ENCODE data around the gene NET1. TPM values are rescaled to one million over a fixed set of nuclear protein-coding genes. Genes with fewer than 3 reads are reported as not detected.

Gene NET1
- total and polyA plus RNA-seq, 2 donors (not counting 3 experiments of a cell fraction or from before 2014, with no cell fraction given) = 14.4 to 46.3 TPM

DNA sequence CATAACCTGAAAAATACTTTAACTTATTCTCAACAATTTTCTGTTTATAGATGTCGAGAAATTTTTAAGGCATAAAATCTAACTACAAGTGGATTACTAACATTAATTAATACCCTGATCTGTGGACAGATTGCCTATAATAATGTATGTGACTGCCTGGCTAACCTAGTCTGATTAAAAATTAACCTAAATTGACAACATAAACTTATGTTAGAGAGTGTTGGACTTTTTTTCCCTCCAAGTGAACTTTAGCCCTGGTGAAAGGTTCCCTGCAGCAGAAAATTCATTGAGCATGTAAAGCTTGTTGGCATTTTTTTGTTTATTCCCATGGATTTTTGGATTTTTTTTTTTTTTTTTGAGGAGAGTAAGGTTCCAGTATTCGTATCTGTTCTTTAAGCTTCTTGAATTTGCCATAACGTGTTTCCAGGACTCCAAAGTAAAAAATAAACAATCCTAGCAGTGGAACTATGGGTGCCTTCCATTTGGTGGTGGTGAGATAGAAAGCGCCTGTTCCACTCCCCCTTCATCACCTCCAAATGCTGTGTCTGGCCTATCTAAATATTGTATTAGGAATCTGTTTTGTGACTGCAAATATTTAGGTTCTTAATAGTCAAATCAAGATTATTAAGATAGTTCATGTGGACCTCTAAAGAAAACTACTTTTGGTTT, 36.1 kb downstream of the NET1 start:
- FAIRE-seq = no peak

More for the DNA sequence above, 36.1 kb downstream of the NET1 start:
- no peaks in the 10 kb centered on the region for H3K9me1 ChIP-seq (replicated peaks; ENCODE audit: control insufficient read depth, extremely low read depth, insufficient read depth, low read length)
- peaks cover 4 to 7% of the 10 kb centered on the region in 2 experiments for H3K36me3 ChIP-seq (ENCODE audit: control insufficient read depth in 2 of 2, extremely low read depth in 1 of 2, insufficient read depth in 2 of 2, low read length in 2 of 2)
- CTCF ChIA-PET = interaction anchor here (0.9 to 10.4 kb wide), 8 partner anchors 14 to 599 kb away, joined by 3 to 309 read pairs (median 4); no protein-coding TSS in a partner anchor
- H4K20me1 ChIP-seq (replicated peaks; ENCODE audit: control insufficient read depth, extremely low read depth, insufficient read depth, low read length) = no peaks in the 10 kb centered on the region
- peak overlapping the region; percentile 50 for H3K27ac ChIP-seq (ENCODE audit: insufficient read depth, low read depth, low read length)
- peak overlapping the region; percentile 30 to 89 (median 57) for H3K4me3 ChIP-seq (replicated peaks in 1 of 3; ENCODE audit: insufficient read depth in 1 of 3, low read depth in 1 of 3, low read length in 3 of 3)
- H3K27me3 ChIP-seq (ENCODE audit: control insufficient read depth in 2 of 2, insufficient read depth in 2 of 2, low read length in 2 of 2) = no peaks in the 10 kb centered on the region
- dilution Hi-C loops (cut with MboI; ENCODE audit: extremely low pct_ligation_motif_present, low sequenced_read_pairs) = no loop called here
- TF ChIP-seq CTCF (IDR thresholded peaks at IDR 0.05; ENCODE audit: extremely low read depth in 1 of 2, insufficient read depth in 1 of 2, low read depth in 1 of 2, low read length in 2 of 2) (no peak), JUN (IDR thresholded peaks at IDR 0.05; ENCODE audit: borderline replicate concordance, insufficient read depth, insufficient read length, low read depth) (no peak), GATA2 (IDR thresholded peaks at IDR 0.05; ENCODE audit: insufficient read depth, insufficient read length, low read depth, low read length) (no peak), EZH2 (IDR thresholded peaks at IDR 0.05; ENCODE audit: borderline replicate concordance, low read depth, low read length, severe bottlenecking) (no peak), MYC (IDR thresholded peaks at IDR 0.05; ENCODE audit: low read depth, low read length) (no peak), POLR2A (IDR thresholded peaks at IDR 0.05; ENCODE audit: low read depth, low read length) (no peak), POLR2AphosphoS5 (IDR thresholded peaks at IDR 0.05; ENCODE audit: insufficient read depth, low read depth, low read length) (no peak)
- peak overlapping the region; percentile 88 for H3K9ac ChIP-seq (replicated peaks; ENCODE audit: extremely low read depth, insufficient read depth, low read length)
- intact Hi-C loops (cut with micrococcal nuclease) = loop anchor here (5.0 to 10.0 kb wide), 2 partner anchors 146 to 424 kb away; no protein-coding TSS in a partner anchor
- peaks cover 38% of the 10 kb centered on the region for H3K79me2 ChIP-seq (ENCODE audit: control insufficient read depth, insufficient read depth, low read length)
- no peak overlapping the region for H2AFZ ChIP-seq (ENCODE audit: low read depth, low read length)
- no TSS peak for BruUV-seq (replicated peaks)
- peaks cover 35% of the 10 kb centered on the region for H3K4me1 ChIP-seq (ENCODE audit: control insufficient read depth, extremely low read depth, insufficient read depth, low read length)
- H3K9me3 ChIP-seq (replicated peaks; ENCODE audit: control insufficient read depth, insufficient read depth, low read length) = no peaks in the 10 kb centered on the region
- peak overlapping the region; percentile 91 for H3K4me2 ChIP-seq (ENCODE audit: insufficient read depth, low read length)
- POLR2A ChIA-PET = no interaction called here
- peak; percentile 41 for DNase-seq (ENCODE audit: low read depth, low spot score)
